Activated T-cell treated with anti-CD3 and anti-CD28 coated beads, Interleukin-2, amount 50 U/mL, for 1 hour (primary cell): Measurements from ENCODE around the gene FYCO1.

Source experiments
- DNase-seq: peaks from one replicate; pipeline ENCODE4 v3.0.0-alpha.2; 2020

The FYCO1 gene

GRCh38 chr3:45912435-45912834, 83.2 kb downstream of the FYCO1 start:
- no peak for DNase-seq

- no peak for DNase-seq
Observed at GRCh38 chr3:45911511-45912226, 84.0 kb downstream of the FYCO1 start.

GRCh38 chr3:45910892-45911291, 84.7 kb downstream of the FYCO1 start:
- DNase-seq = no peak

GRCh38 chr3:45909542-45909941, 86.1 kb downstream of the FYCO1 start:
- DNase-seq = no peak

- DNase-seq = no peak
Observed at GRCh38 chr3:45908761-45909160, 86.9 kb downstream of the FYCO1 start.

GRCh38 chr3:45907769-45908705, 87.6 kb downstream of the FYCO1 start:
- no peak for DNase-seq

GRCh38 chr3:45906681-45907407, 88.8 kb downstream of the FYCO1 start:
- no peak for DNase-seq

GRCh38 chr3:45905755-45906154, 89.9 kb downstream of the FYCO1 start:
- no peak for DNase-seq

GRCh38 chr3:45904931-45905330, 90.7 kb downstream of the FYCO1 start:
- DNase-seq = no peak

- no peak for DNase-seq
Observed at GRCh38 chr3:45896956-45897355, 98.7 kb downstream of the FYCO1 start.

- no peak for DNase-seq
Observed at GRCh38 chr3:45895686-45896468, 99.7 kb downstream of the FYCO1 start.

- no peak for DNase-seq
Observed at GRCh38 chr3:45894015-45894414, 101.6 kb downstream of the FYCO1 start.

- no peak for DNase-seq
Observed at GRCh38 chr3:45892161-45892560, 103.5 kb downstream of the FYCO1 start.

- DNase-seq = no peak
Observed at GRCh38 chr3:45890405-45890804, 105.2 kb downstream of the FYCO1 start.

- DNase-seq = no peak
Observed at GRCh38 chr3:45889337-45889736, 106.3 kb downstream of the FYCO1 start.

- no peak for DNase-seq
Observed at GRCh38 chr3:45887759-45888511, 107.7 kb downstream of the FYCO1 start.

GRCh38 chr3:45887285-45887684, 108.3 kb downstream of the FYCO1 start:
- no peak for DNase-seq

- no peak for DNase-seq
Observed at GRCh38 chr3:45885979-45886705, 109.5 kb downstream of the FYCO1 start, which contains the start of gene CCR9. CCR9 (plus strand) TSS chr3:45886543; CDS start chr3:45894934, 8,391 bp downstream.

GRCh38 chr3:45884368-45885201, 111.0 kb downstream of the FYCO1 start:
- no peak for DNase-seq
